Hypothalamus (tissue), 51 donors: ENCODE measurements around the gene CLIC1.
A peak's percentile ranks its signal among the peaks of the same experiment; 100 is the strongest.

ENCODE experiments used
- DNase-seq, 51 donors: peaks; one replicate each; lab custom pipeline; 2025; lab: John Stamatoyannopoulos, UW

CLIC1 gene

GRCh38 chr6:31707701-31708100 lies 28.6 kb downstream of the CLIC1 start:
- no peak for DNase-seq

DNA sequence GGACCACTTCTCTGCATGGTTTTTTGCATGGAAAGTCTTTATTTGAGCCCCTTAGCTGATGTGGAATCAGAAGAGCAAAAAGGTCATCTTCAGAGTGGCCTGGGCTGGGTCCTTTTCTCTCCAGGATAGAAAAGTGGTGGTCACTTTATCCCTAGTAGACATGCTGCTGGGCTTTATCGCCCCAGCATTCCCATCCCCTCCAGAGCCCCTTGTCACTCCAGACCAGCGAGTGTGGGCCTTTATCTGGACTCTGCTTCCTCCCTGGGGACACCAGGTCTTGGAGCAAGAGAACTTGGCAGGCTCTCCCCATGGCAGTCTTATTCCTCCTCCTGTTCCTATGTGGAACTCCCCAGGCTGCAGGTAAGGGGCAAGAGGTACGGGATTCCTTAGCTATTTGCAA lies 29.7 kb downstream of the CLIC1 start, which contains the start of gene LY6G6F:
Gene LY6G6F, plus strand, starts transcription at position 268 of the 400 bp plus-strand sequence. Its CDS starts 41 bp downstream, at position 309.
- DNase-seq: no peak

GRCh38 chr6:31705931-31706330 lies 30.4 kb downstream of the CLIC1 start:
- DNase-seq: no peak

- peak in 50 of 51 donors; percentile 68 to 99 (median 95) for DNase-seq
Measured at GRCh38 chr6:31702819-31703716, 33.3 kb downstream of the CLIC1 start, which contains the start of gene ABHD16A. TSS of gene ABHD16A (minus strand) at chr6:31703324. CDS start at chr6:31703281, 43 bp downstream.

DNA sequence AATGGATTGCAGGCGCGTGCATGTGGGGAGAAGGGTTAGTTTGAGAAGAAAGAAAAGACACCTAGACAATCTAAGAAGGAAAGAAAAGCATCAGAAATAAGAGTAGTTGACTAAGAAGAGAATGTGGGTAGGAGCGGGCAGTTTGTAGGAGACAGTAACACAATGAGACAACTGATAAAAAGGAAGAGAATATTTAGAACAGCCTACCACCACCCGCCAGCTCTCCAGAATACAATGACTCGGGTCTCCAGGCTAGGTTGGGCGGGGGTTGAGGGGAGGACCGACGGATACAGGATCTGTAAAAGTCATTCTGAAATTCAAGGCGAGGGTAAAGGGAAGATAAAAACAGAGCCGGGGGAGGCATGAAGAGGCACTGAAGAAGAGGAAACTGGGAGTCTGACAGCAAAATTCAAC lies 33.9 kb downstream of the CLIC1 start:
- DNase-seq: peak in 4 of 51 donors; percentile 52 to 75 (median 58)

- no peak for DNase-seq
Measured at GRCh38 chr6:31701666-31702404, 34.5 kb downstream of the CLIC1 start.

GRCh38 chr6:31700740-31701401 lies 35.5 kb downstream of the CLIC1 start:
- no peak for DNase-seq

- no peak for DNase-seq
Measured at GRCh38 chr6:31697555-31697954, 38.8 kb downstream of the CLIC1 start.

DNA sequence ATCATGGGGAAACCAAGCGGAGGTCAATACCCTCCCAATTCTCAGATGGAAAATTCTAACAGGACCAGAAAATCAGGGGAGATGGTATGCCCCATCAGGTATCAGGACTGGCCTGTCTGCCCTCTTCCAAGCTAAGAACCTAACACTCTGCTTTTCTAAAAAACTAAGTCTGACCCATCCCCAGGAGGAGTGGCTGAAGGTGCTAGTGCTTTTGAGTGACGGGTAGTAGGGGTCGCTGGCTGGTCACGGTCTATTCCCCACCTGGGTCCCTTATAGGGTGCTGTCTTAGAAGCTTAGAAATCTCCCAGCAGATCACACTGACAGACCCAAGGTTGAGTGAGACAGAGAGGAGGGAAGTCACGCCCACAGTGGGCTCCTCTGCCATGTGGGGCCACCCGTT lies 42.8 kb downstream of the CLIC1 start:
- no peak for DNase-seq

DNA sequence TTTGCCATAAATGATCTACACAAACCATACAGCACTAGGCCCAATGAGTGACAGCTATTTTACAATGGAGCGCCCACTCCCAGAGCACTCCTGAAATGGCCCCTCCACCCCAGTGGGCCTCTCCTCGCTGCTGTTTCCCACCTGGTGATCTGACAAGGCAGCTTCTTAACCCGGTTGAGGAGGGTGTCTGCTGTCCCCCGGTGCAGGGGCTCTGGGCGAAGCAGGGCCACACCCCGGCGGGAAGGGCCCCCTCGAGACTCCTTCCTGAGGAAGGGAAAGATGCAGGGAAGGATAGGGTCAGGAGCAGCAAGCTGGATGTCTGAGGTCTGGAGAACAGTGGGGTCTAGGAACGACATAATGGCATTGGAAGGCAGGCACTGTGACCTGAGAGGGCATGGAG lies 43.4 kb downstream of the CLIC1 start:
- no peak for DNase-seq

DNA sequence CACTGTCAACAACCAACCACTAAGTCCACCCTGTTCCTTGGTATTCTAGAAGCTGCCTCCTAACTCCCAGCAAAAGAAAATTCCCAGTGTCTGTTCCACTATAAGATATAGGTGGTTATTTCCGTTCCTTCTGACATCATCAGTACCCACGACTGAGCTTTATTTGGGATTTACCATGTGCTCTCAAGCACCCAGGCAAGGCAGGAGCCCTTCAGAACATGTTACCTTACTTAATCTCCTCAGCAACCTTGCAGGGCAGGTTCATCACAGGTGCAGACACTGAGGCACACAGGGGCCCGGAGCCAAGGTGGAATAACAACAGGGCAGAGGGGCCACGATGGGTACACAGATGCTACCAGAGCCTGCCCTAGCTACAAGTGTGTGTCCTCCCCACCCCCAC lies 44.0 kb downstream of the CLIC1 start:
- DNase-seq: no peak

DNA sequence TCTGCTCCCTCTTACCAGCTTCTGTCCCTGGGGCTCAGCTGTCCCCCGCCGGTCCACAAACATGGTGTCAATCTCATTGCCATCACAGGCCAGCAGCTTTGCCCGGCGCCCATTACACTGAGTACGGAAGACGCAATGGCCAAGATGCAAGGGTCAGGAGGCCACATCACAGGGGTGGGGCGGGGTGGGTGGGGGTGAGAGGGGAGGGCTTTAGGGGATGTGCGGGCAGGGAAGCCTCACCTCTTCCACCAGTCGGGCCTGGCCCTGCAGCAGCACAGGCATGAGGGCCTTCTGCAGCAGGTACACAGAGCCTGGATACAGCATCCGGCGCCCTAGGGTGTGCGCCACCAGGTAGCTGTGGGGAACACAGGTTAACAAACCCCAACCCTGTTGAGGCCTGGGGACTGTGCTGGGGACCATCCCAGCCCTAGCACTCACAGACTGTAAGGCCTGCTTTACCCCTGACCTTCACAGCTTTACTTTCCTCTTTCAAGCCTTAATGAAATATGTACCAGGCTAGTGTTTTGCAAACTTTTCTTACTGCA lies 44.7 kb downstream of the CLIC1 start:
- DNase-seq: no peak

- no peak for DNase-seq
Measured at GRCh38 chr6:31691078-31691463, 45.3 kb downstream of the CLIC1 start.

GRCh38 chr6:31690231-31691077 lies 45.9 kb downstream of the CLIC1 start:
- no peak for DNase-seq

GRCh38 chr6:31689249-31690110 lies 46.9 kb downstream of the CLIC1 start:
- DNase-seq: no peak

GRCh38 chr6:31687860-31688693 lies 48.3 kb downstream of the CLIC1 start:
- DNase-seq: no peak

GRCh38 chr6:31687321-31687720 lies 49.0 kb downstream of the CLIC1 start:
- no peak for DNase-seq

- DNase-seq: no peak
Measured at GRCh38 chr6:31686483-31686882, 49.8 kb downstream of the CLIC1 start.
